Vagina (tissue), 2 donors: ENCODE data around the gene TMEM132C. TPM values are rescaled to one million over a fixed set of nuclear protein-coding genes. Genes with fewer than 3 reads are reported as not detected.
A peak's percentile ranks its signal among the peaks of the same experiment; 100 is the strongest.

ENCODE experiments used
- DNase-seq, 2 donors: peaks; one replicate each; pipeline ENCODE4 v3.0.0-alpha.2; 2017; ENCODE audit errors: extremely low spot score in 2 of 2
- H3K27ac ChIP-seq: fragments of 200-600 bp; sonication (generic); one replicate; pipeline ENCODE4 v1.5.1; 2019
- H3K27me3 ChIP-seq: fragments of 200-600 bp; sonication (generic); one replicate; pipeline ENCODE4 v1.5.1; 2019
- H3K36me3 ChIP-seq, 2 donors: fragments of 200-600 bp; sonication (generic); one replicate each; pipeline ENCODE4 v1.5.1; 2017 to 2019
- H3K4me1 ChIP-seq: fragments of 200-600 bp; sonication (generic); one replicate; pipeline ENCODE4 v1.5.1; 2019
- H3K4me3 ChIP-seq, 2 donors: fragments of 200-600 bp; sonication (generic); 1 replicate in 1 of 2; 2 replicates in 1 of 2; pipeline ENCODE4 v1.5.1; 2016 to 2019
- H3K9me3 ChIP-seq: fragments of 200-600 bp; sonication (generic); one replicate; pipeline ENCODE4 v1.5.1; 2019
- CTCF ChIP-seq, 3 experiments: fragments of 450-650 bp in 2 of 3; fragments of 200-600 bp in 1 of 3; sonication (generic) in 1 of 3; IDR thresholded peaks; one replicate each; pipeline ENCODE4 v1.5.1; 2017 to 2019; ENCODE audit warnings: antibody characterized with exemption in 3 of 3, mild to moderate bottlenecking in 2 of 3, moderate library complexity in 2 of 3
- POLR2A ChIP-seq, 2 donors: fragments of 450-650 bp; IDR thresholded peaks; one replicate each; pipeline ENCODE4 v1.6.1; 2017; ENCODE audit warnings: antibody characterized with exemption in 2 of 2, mild to moderate bottlenecking in 2 of 2, moderate library complexity in 2 of 2
- POLR2AphosphoS5 ChIP-seq, 2 donors: sonication (generic); formaldehyde crosslinking; IDR thresholded peaks; one replicate each; pipeline ENCODE4 v1.9.0; 2017; ENCODE audit warnings: antibody characterized with exemption in 2 of 2, mild to moderate bottlenecking in 2 of 2, low read depth in 1 of 2; ENCODE audit not compliant: insufficient read depth in 1 of 2
- intact Hi-C: fragments of 100-400 bp; cut with DNase I; formaldehyde crosslinking; loops from one replicate; pipeline ENCODE4 v1.15.1; 2023
- total RNA-seq: library from RNA; depleted of rRNA; stranded (reverse); fragments of >200 nt; gene quantifications from one replicate; pipeline ENCODE4 v1.2.3, GENCODE V29; 2016

TMEM132C gene
- total RNA-seq, 1 donor from 2014 or later: 20.6 TPM

GRCh38 chr12:128337071-128337345 lies 70.0 kb downstream of the TMEM132C start:
- Histone ChIP-seq H3K9me3 (no peaks in the 10 kb centered on the region), H3K27ac (no peak overlapping the region), H3K4me3 (no peak overlapping the region), H3K36me3 (no peaks in the 10 kb centered on the region), H3K27me3 (no peaks in the 10 kb centered on the region), H3K4me1 (peaks cover 40% of the 10 kb centered on the region)
- DNase-seq: no peak
- intact Hi-C loops: no loop called here
- no peak for TF ChIP-seq POLR2A (IDR thresholded peaks at IDR 0.05)

- Histone ChIP-seq H3K36me3 (no peaks in the 10 kb centered on the region), H3K4me3 (no peak overlapping the region), H3K27ac (no peak overlapping the region), H3K9me3 (no peaks in the 10 kb centered on the region), H3K4me1 (peaks cover 40% of the 10 kb centered on the region), H3K27me3 (no peaks in the 10 kb centered on the region)
- DNase-seq: peak in 1 of 2 donors; percentile 18
- TF ChIP-seq CTCF (IDR thresholded peaks at IDR 0.05): no peak
- TF ChIP-seq POLR2A (IDR thresholded peaks at IDR 0.05): no peak
- no peak for TF ChIP-seq POLR2AphosphoS5 (IDR thresholded peaks at IDR 0.05; ENCODE audit: insufficient read depth in 1 of 2, low read depth in 1 of 2)
- intact Hi-C loops: no loop called here
Observed at GRCh38 chr12:128337431-128338170, 70.6 kb downstream of the TMEM132C start.

- DNase-seq: peak in 1 of 2 donors; percentile 52
- H3K4me3 ChIP-seq: no peak overlapping the region
- peak overlapping the region; percentile 56 for H3K27ac ChIP-seq
- H3K9me3 ChIP-seq: no peaks in the 10 kb centered on the region
- intact Hi-C loops: no loop called here
- TF ChIP-seq POLR2A (IDR thresholded peaks at IDR 0.05) (no peak), POLR2AphosphoS5 (IDR thresholded peaks at IDR 0.05; ENCODE audit: insufficient read depth in 1 of 2, low read depth in 1 of 2) (no peak), CTCF (IDR thresholded peaks at IDR 0.05) (no peak)
- no peaks in the 10 kb centered on the region for H3K36me3 ChIP-seq
- no peaks in the 10 kb centered on the region for H3K27me3 ChIP-seq
- peaks cover 40% of the 10 kb centered on the region for H3K4me1 ChIP-seq
Observed at GRCh38 chr12:128338386-128339125, 71.6 kb downstream of the TMEM132C start.

GRCh38 chr12:128339126-128339520 lies 72.2 kb downstream of the TMEM132C start:
- TF ChIP-seq POLR2A (IDR thresholded peaks at IDR 0.05) (no peak), CTCF (IDR thresholded peaks at IDR 0.05) (no peak), POLR2AphosphoS5 (IDR thresholded peaks at IDR 0.05; ENCODE audit: insufficient read depth in 1 of 2, low read depth in 1 of 2) (no peak)
- H3K4me3 ChIP-seq: no peak overlapping the region
- DNase-seq: peak in 1 of 2 donors; percentile 86
- H3K36me3 ChIP-seq: no peaks in the 10 kb centered on the region
- intact Hi-C loops: no loop called here
- H3K27ac ChIP-seq: peak overlapping the region; percentile 56
- no peaks in the 10 kb centered on the region for H3K9me3 ChIP-seq
- H3K4me1 ChIP-seq: peaks cover 40% of the 10 kb centered on the region
- no peaks in the 10 kb centered on the region for H3K27me3 ChIP-seq

- intact Hi-C loops: no loop called here
- Histone ChIP-seq H3K27me3 (no peaks in the 10 kb centered on the region), H3K36me3 (no peaks in the 10 kb centered on the region), H3K27ac (no peak overlapping the region), H3K4me1 (peaks cover 40% of the 10 kb centered on the region), H3K9me3 (no peaks in the 10 kb centered on the region), H3K4me3 (no peak overlapping the region)
- DNase-seq: no peak
- TF ChIP-seq POLR2AphosphoS5 (IDR thresholded peaks at IDR 0.05; ENCODE audit: insufficient read depth in 1 of 2, low read depth in 1 of 2): no peak
- no peak for TF ChIP-seq POLR2A (IDR thresholded peaks at IDR 0.05)
- no peak for TF ChIP-seq CTCF (IDR thresholded peaks at IDR 0.05)
Observed at GRCh38 chr12:128339631-128340030, 72.7 kb downstream of the TMEM132C start.
